Chondrocyte (in vitro differentiated cells): ENCODE measurements around the gene DAND5. TPM values are rescaled to one million over a fixed set of nuclear protein-coding genes. Genes with fewer than 3 reads are reported as not detected.

ENCODE experiments used
- DNase-seq: peaks from one replicate; pipeline ENCODE4 v3.0.0; 2021; ENCODE audit warnings: mixed read lengths, low spot score
- H3K27ac Mint-ChIP-seq: one replicate; pipeline ENCODE4 v1.8.0; 2021; ENCODE audit warnings: mild to moderate bottlenecking, moderate library complexity, mixed read lengths; ENCODE audit not compliant: unreplicated experiment
- H3K27me3 Mint-ChIP-seq: 2 replicates; pipeline ENCODE4 v1.8.0; 2021; ENCODE audit warnings: low read depth, mixed read lengths
- H3K36me3 Mint-ChIP-seq: 2 replicates; pipeline ENCODE4 v1.8.0; 2021; ENCODE audit warnings: low read depth, mixed read lengths
- H3K4me1 Mint-ChIP-seq: 2 replicates; pipeline ENCODE4 v1.8.0; 2021; ENCODE audit warnings: low read depth, mild to moderate bottlenecking, mixed read lengths
- H3K4me3 Mint-ChIP-seq: one replicate; pipeline ENCODE4 v1.8.0; 2021; ENCODE audit warnings: mild to moderate bottlenecking, moderate library complexity, mixed read lengths; ENCODE audit not compliant: unreplicated experiment
- H3K9me3 Mint-ChIP-seq: 2 replicates; pipeline ENCODE4 v1.8.0; 2021; ENCODE audit warnings: low read depth, mixed read lengths
- CTCF ChIP-seq: fragments of 200-600 bp; sonication (generic); IDR thresholded peaks from 2 replicates; pipeline ENCODE4 v1.5.0; 2021; ENCODE audit warnings: antibody characterized with exemption, mild to moderate bottlenecking, moderate library complexity
- total RNA-seq: library from RNA; stranded (reverse); gene quantifications from 3 replicates; pipeline ENCODE4 v1.2.1, GENCODE V29; 2021

Gene DAND5
- total RNA-seq, 1 donor from 2014 or later = 0.57 TPM

GRCh38 chr19:12965812-12966135 is 3.6 kb upstream of the DAND5 start:
- peaks cover 23% of the 10 kb centered on the region for H3K4me1 Mint-ChIP-seq

GRCh38 chr19:12967907-12968306 is 1.5 kb upstream of the DAND5 start:
- H3K4me3 Mint-ChIP-seq = no peak overlapping the region
- peaks cover 23% of the 10 kb centered on the region for H3K4me1 Mint-ChIP-seq
- H3K9me3 Mint-ChIP-seq = no peaks in the 10 kb centered on the region

More at GRCh38 chr19:12965812-12966135, 3.6 kb upstream of the DAND5 start:
- Mint-ChIP-seq H3K27me3 (no peaks in the 10 kb centered on the region), H3K4me3 (peak overlapping the region; percentile 97), H3K36me3 (no peaks in the 10 kb centered on the region), H3K9me3 (no peaks in the 10 kb centered on the region), H3K27ac (peak overlapping the region; percentile 86)
- TF ChIP-seq CTCF = no peak
- DNase-seq = no peak

GRCh38 chr19:12970070-12970820 is 869 bp downstream of the DAND5 start:
- TF ChIP-seq CTCF = no peak

More at GRCh38 chr19:12967907-12968306, 1.5 kb upstream of the DAND5 start:
- Mint-ChIP-seq H3K36me3 (no peaks in the 10 kb centered on the region), H3K27ac (no peak overlapping the region), H3K27me3 (no peaks in the 10 kb centered on the region)
- no peak for DNase-seq
- TF ChIP-seq CTCF = no peak

GRCh38 chr19:12973236-12973635 is 3.9 kb downstream of the DAND5 start:
- Mint-ChIP-seq H3K9me3 (no peaks in the 10 kb centered on the region), H3K27ac (no peak overlapping the region), H3K4me1 (peaks cover 20% of the 10 kb centered on the region), H3K36me3 (no peaks in the 10 kb centered on the region), H3K27me3 (peaks cover 2% of the 10 kb centered on the region), H3K4me3 (no peak overlapping the region)
- no peak for DNase-seq
- no peak for TF ChIP-seq CTCF

More at GRCh38 chr19:12970070-12970820, 869 bp downstream of the DAND5 start:
- H3K27me3 Mint-ChIP-seq = no peaks in the 10 kb centered on the region
- no peak for DNase-seq
- no peak overlapping the region for H3K4me3 Mint-ChIP-seq
- peaks cover 19% of the 10 kb centered on the region for H3K4me1 Mint-ChIP-seq
- no peak overlapping the region for H3K27ac Mint-ChIP-seq
- no peaks in the 10 kb centered on the region for H3K36me3 Mint-ChIP-seq
- no peaks in the 10 kb centered on the region for H3K9me3 Mint-ChIP-seq

GRCh38 chr19:12974301-12975220 is 5.2 kb downstream of the DAND5 start:
- no peak for TF ChIP-seq CTCF
- no peak for DNase-seq
- Mint-ChIP-seq H3K27me3 (peaks cover 2% of the 10 kb centered on the region), H3K27ac (no peak overlapping the region), H3K36me3 (no peaks in the 10 kb centered on the region), H3K9me3 (no peaks in the 10 kb centered on the region), H3K4me1 (peaks cover 15% of the 10 kb centered on the region), H3K4me3 (no peak overlapping the region)
